ENCODE results near the gene MARVELD1. TPM values are rescaled to one million over a fixed set of nuclear protein-coding genes. Genes with fewer than 3 reads are reported as not detected.
A peak's percentile ranks its signal among the peaks of the same experiment; 100 is the strongest.
"Not testable (repeated sequence)": the region's sequence is repeated elsewhere in the genome, so short reads cannot be mapped to it uniquely, and the experiment has no call there.

Gene MARVELD1
- total RNA-seq, 2 experiments from 2014 or later, result 0.13 TPM; not detected in 1

DNA sequence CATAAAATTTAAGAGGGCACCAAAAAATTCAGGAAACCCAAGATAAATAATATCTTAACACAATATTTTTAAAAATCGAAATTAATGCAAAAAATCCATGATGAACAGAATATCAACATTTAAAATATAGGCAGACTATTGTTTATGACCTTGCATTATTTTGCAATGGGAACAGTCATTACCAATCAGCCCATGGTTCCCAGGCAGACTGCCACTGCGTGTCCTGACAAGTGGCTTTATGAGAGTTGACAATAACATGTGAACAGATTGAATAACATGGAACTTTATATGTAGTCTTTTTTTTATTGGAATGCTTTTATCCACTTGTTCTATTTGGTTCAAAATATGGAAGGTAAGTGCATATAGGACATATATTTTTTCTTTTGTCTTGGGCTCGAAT is 23.4 kb upstream of the MARVELD1 start:
- DNase-seq (ENCODE audit: low spot score), result no peak
- Histone ChIP-seq H3K36me3 (ENCODE audit: insufficient read depth, low read length) (no peaks in the 10 kb centered on the region), H3K4me2 (ENCODE audit: low read length) (no peak overlapping the region), H3K79me2 (ENCODE audit: insufficient read depth, low read depth, low read length) (no peaks in the 10 kb centered on the region), H3K9me2 (ENCODE audit: insufficient read depth, low read length) (no peaks in the 10 kb centered on the region), H3K9me3 (ENCODE audit: low read length) (no peaks in the 10 kb centered on the region), H4K20me1 (ENCODE audit: insufficient read depth, low read length) (no peaks in the 10 kb centered on the region), H3K4me3 (ENCODE audit: low read depth, low read length, poor library complexity, severe bottlenecking) (no peak overlapping the region), H3K4me1 (ENCODE audit: insufficient read depth, low read length, poor library complexity, severe bottlenecking) (peaks cover 17% of the 10 kb centered on the region), H2AFZ (ENCODE audit: low read length) (no peak overlapping the region), H3K27ac (ENCODE audit: low read depth, low read length, poor library complexity, severe bottlenecking) (no peak overlapping the region)
- TF ChIP-seq EZH2phosphoT487 (IDR thresholded peaks at IDR 0.05; ENCODE audit: borderline replicate concordance, low read depth, low read length), result no peak
- TF ChIP-seq, protein P1, sequence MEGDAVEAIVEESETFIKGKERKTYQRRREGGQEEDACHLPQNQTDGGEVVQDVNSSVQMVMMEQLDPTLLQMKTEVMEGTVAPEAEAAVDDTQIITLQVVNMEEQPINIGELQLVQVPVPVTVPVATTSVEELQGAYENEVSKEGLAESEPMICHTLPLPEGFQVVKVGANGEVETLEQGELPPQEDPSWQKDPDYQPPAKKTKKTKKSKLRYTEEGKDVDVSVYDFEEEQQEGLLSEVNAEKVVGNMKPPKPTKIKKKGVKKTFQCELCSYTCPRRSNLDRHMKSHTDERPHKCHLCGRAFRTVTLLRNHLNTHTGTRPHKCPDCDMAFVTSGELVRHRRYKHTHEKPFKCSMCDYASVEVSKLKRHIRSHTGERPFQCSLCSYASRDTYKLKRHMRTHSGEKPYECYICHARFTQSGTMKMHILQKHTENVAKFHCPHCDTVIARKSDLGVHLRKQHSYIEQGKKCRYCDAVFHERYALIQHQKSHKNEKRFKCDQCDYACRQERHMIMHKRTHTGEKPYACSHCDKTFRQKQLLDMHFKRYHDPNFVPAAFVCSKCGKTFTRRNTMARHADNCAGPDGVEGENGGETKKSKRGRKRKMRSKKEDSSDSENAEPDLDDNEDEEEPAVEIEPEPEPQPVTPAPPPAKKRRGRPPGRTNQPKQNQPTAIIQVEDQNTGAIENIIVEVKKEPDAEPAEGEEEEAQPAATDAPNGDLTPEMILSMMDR (conservative IDR thresholded peaks at IDR 0.05; ENCODE audit: low read length), result no peak
- ChIA-PET POLR2A (no interaction called here), CTCF (ENCODE audit: unreplicated experiment) (no interaction called here)
- BruUV-seq (replicated peaks), result no TSS peak
- intact Hi-C loops (cut with micrococcal nuclease; ENCODE audit: unreplicated experiment), result no loop called here

DNA sequence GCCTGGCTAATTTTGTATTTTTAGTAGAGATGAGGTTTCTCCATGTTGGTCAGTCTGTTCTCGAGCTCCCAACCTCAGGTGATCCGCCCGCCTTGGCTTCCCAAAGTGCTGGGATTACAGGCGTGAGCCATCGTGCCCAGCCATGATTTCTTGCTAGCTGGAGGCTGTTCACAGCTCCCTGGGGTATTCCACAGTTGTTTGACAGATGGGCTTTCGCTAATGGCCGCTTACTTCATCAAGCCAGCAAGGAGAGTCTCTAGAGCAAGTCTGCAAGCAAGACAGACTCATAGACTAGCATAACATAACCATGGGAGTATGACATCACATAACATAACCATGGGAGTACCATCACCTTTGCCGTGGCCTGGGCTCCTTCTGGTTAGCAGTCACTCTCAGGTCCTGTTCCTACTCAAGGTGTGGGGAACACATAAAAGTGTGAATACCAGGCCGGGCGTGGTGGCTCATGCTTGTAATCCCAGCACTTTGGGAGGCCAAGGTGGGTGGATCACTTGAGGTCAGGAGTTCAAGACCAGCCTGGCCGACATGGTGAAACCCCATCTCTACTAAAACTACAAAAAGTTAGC is 15.4 kb upstream of the MARVELD1 start:
- DNase-seq (ENCODE audit: low spot score); H3K9me2 ChIP-seq (ENCODE audit: insufficient read depth, low read length); H4K20me1 ChIP-seq (ENCODE audit: insufficient read depth, low read length); H3K4me2 ChIP-seq (ENCODE audit: low read length); H3K27ac ChIP-seq (ENCODE audit: low read depth, low read length, poor library complexity, severe bottlenecking); H3K4me1 ChIP-seq (ENCODE audit: insufficient read depth, low read length, poor library complexity, severe bottlenecking); H3K79me2 ChIP-seq (ENCODE audit: insufficient read depth, low read depth, low read length); intact Hi-C loops (cut with micrococcal nuclease; ENCODE audit: unreplicated experiment); BruUV-seq (replicated peaks); H3K4me3 ChIP-seq (ENCODE audit: low read depth, low read length, poor library complexity, severe bottlenecking); H3K36me3 ChIP-seq (ENCODE audit: insufficient read depth, low read length); CTCF ChIA-PET (ENCODE audit: unreplicated experiment); H3K9me3 ChIP-seq (ENCODE audit: low read length); H2AFZ ChIP-seq (ENCODE audit: low read length): not testable (repeated sequence)
- POLR2A ChIA-PET, result interaction anchor here (0.8 kb wide), 1 partner anchor 12 kb away, joined by 4 read pairs; the partner anchor contains the start of gene AVPI1

DNA sequence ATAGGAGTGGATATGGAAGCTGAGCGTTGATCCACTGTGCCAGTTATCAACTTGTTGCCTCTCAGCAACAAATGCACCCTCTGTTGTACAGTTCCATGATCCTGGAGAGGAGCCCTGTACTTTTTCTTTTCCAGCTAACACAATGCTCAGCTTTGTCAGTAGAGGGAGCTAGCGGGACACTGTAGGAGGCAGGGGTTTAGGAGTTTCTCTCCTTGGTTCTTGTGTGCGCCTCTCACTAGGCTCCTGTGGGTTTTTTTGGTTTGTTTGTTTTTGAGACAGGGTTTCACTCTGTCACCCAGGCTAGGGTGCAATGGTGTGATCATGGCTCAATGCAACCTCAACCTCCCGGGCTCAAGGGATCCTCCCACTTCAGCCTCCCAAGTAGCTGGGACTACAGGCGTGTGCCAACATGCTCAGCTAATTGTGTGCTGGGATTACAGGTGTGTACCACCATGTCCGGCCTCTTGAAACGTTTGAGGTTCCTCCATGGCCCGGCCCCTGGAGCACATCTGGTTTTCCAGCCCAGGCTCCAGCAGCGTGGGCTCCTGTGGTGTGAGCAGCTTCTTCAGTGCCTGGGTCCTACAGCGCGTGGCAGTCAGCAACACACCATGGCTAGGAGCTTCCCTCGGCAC is 12.0 kb upstream of the MARVELD1 start:
- H2AFZ ChIP-seq (ENCODE audit: low read length), result no peak overlapping the region

More for the DNA sequence above, 12.0 kb upstream of the MARVELD1 start:
- TF ChIP-seq, protein P1 (conservative IDR thresholded peaks at IDR 0.05; ENCODE audit: low read length), result peak; percentile 93
- no peak for TF ChIP-seq EZH2phosphoT487 (IDR thresholded peaks at IDR 0.05; ENCODE audit: borderline replicate concordance, low read depth, low read length)
- ChIA-PET CTCF (ENCODE audit: unreplicated experiment) (interaction anchor here (0.7 to 1.2 kb wide), 4 partner anchors 16 to 30 kb away, joined by 3 to 5 read pairs (median 4); no protein-coding TSS in a partner anchor), POLR2A (interaction anchor here (0.9 to 1.3 kb wide), 2 partner anchors 33 to 35 kb away, joined by 3 to 4 read pairs; partner anchors contain the start of gene ZFYVE27)
- H3K9me3 ChIP-seq (ENCODE audit: low read length), result no peaks in the 10 kb centered on the region
- no peaks in the 10 kb centered on the region for H4K20me1 ChIP-seq (ENCODE audit: insufficient read depth, low read length)
- intact Hi-C loops (cut with micrococcal nuclease; ENCODE audit: unreplicated experiment), result no loop called here
- DNase-seq (ENCODE audit: low spot score), result peak; percentile 71
- no peaks in the 10 kb centered on the region for H3K36me3 ChIP-seq (ENCODE audit: insufficient read depth, low read length)
- no peaks in the 10 kb centered on the region for H3K9me2 ChIP-seq (ENCODE audit: insufficient read depth, low read length)
- BruUV-seq (replicated peaks), result no TSS peak
- H3K4me3 ChIP-seq (ENCODE audit: low read depth, low read length, poor library complexity, severe bottlenecking), result no peak overlapping the region
- H3K79me2 ChIP-seq (ENCODE audit: insufficient read depth, low read depth, low read length), result no peaks in the 10 kb centered on the region
- H3K4me1 ChIP-seq (ENCODE audit: insufficient read depth, low read length, poor library complexity, severe bottlenecking), result no peaks in the 10 kb centered on the region
- no peak overlapping the region for H3K27ac ChIP-seq (ENCODE audit: low read depth, low read length, poor library complexity, severe bottlenecking)
- H3K4me2 ChIP-seq (ENCODE audit: low read length), result no peak overlapping the region
